DOHH2 (cell line): ENCODE data around the gene TRAP1.

Experiments used
- H3F3A ChIP-seq: fragments of 200-600 bp; sonication (generic), shearing (Covaris generic); 2 replicates; pipeline ENCODE4 v1.6.0; 2016; ENCODE audit warnings: antibody characterized with exemption, mild to moderate bottlenecking; ENCODE audit not compliant: control insufficient read depth, insufficient read depth
- H3K27ac ChIP-seq: fragments of 200-600 bp; sonication (generic); 2 replicates; pipeline ENCODE4 v1.5.1; 2014; ENCODE audit warnings: low read depth, mild to moderate bottlenecking, low read length, moderate library complexity
- H3K27me3 ChIP-seq: fragments of 200-600 bp; sonication (generic); 2 replicates; pipeline ENCODE4 v1.6.1; 2014; ENCODE audit warnings: mild to moderate bottlenecking, low read length, mixed read lengths; ENCODE audit not compliant: control insufficient read depth
- H3K36me3 ChIP-seq: fragments of 200-600 bp; sonication (generic); 2 replicates; pipeline ENCODE4 v1.6.1; 2014; ENCODE audit warnings: mild to moderate bottlenecking, low read length, moderate library complexity, mixed read lengths; ENCODE audit not compliant: control insufficient read depth
- H3K4me1 ChIP-seq: fragments of 200-600 bp; sonication (generic); 2 replicates; pipeline ENCODE4 v1.6.1; 2014; ENCODE audit warnings: mild to moderate bottlenecking, low read length, mixed read lengths; ENCODE audit not compliant: control insufficient read depth
- H3K4me2 ChIP-seq: fragments of 200-600 bp; sonication (generic); 2 replicates; pipeline ENCODE4 v1.6.0; 2014; ENCODE audit warnings: mild to moderate bottlenecking, low read length, moderate library complexity
- H3K4me3 ChIP-seq: fragments of 200-600 bp; sonication (generic); 2 replicates; pipeline ENCODE4 v1.5.1; 2014; ENCODE audit warnings: mild to moderate bottlenecking, low read length, mixed read lengths
- H3K79me2 ChIP-seq: fragments of 200-600 bp; sonication (generic); 2 replicates; pipeline ENCODE4 v1.6.1; 2014; ENCODE audit warnings: mild to moderate bottlenecking, low read length, mixed read lengths; ENCODE audit not compliant: control insufficient read depth
- H3K9me2 ChIP-seq: fragments of 200-600 bp; sonication (generic); replicated peaks from 2 replicates; pipeline ENCODE4 v1.6.1; 2014; ENCODE audit warnings: mild to moderate bottlenecking, low read length, mixed read lengths; ENCODE audit not compliant: control insufficient read depth
- H3K9me3 ChIP-seq: fragments of 200-600 bp; sonication (generic); 2 replicates; pipeline ENCODE4 v1.6.1; 2014; ENCODE audit warnings: antibody characterized with exemption, low read length, mixed read lengths; ENCODE audit not compliant: control insufficient read depth, insufficient read depth
- H4K20me1 ChIP-seq: fragments of 200-600 bp; sonication (generic); 2 replicates; pipeline ENCODE4 v1.6.0; 2014; ENCODE audit warnings: low read depth, mild to moderate bottlenecking, antibody characterized with exemption, low read length, moderate library complexity; ENCODE audit not compliant: control insufficient read depth, insufficient read depth
- CTCF ChIP-seq: fragments of 200-600 bp; sonication (generic); IDR thresholded peaks from one replicate; pipeline ENCODE4 v1.5.1; 2014; ENCODE audit warnings: antibody characterized with exemption, mild to moderate bottlenecking, low read depth, low read length; ENCODE audit not compliant: poor library complexity, severe bottlenecking
- EZH2phosphoT487 ChIP-seq: fragments of 200-600 bp; sonication (generic); IDR thresholded peaks from 2 replicates; pipeline ENCODE4 v1.6.1; 2017; ENCODE audit warnings: borderline replicate concordance, mild to moderate bottlenecking, antibody characterized with exemption, low read length, moderate library complexity, mixed read lengths

The TRAP1 gene

GRCh38 chr16:3623642-3624041 is 93.7 kb downstream of the TRAP1 start:
- TF ChIP-seq CTCF (no peak), EZH2phosphoT487 (no peak)
- no peaks in the 10 kb centered on the region for H3K9me2 ChIP-seq
- H4K20me1 ChIP-seq, result no peaks in the 10 kb centered on the region
- H3K4me2 ChIP-seq, result peak overlapping the region; percentile 93
- H3K9me3 ChIP-seq, result no peaks in the 10 kb centered on the region
- H3K27ac ChIP-seq, result peak overlapping the region; percentile 99
- H3K36me3 ChIP-seq, result peaks cover 29% of the 10 kb centered on the region
- peak overlapping the region; percentile 77 for H3K4me3 ChIP-seq
- H3F3A ChIP-seq, result peaks cover 71% of the 10 kb centered on the region
- H3K79me2 ChIP-seq, result peaks cover 80% of the 10 kb centered on the region
- peaks cover 97% of the 10 kb centered on the region for H3K4me1 ChIP-seq
- no peaks in the 10 kb centered on the region for H3K27me3 ChIP-seq

- no peaks in the 10 kb centered on the region for H3K9me3 ChIP-seq
- H3K4me1 ChIP-seq, result peaks cover 98% of the 10 kb centered on the region
- TF ChIP-seq EZH2phosphoT487 (no peak), CTCF (no peak)
- H3K27ac ChIP-seq, result peak overlapping the region; percentile 99
- no peaks in the 10 kb centered on the region for H4K20me1 ChIP-seq
- peaks cover 51% of the 10 kb centered on the region for H3F3A ChIP-seq
- no peaks in the 10 kb centered on the region for H3K9me2 ChIP-seq
- peak overlapping the region; percentile 93 for H3K4me2 ChIP-seq
- H3K36me3 ChIP-seq, result peaks cover 73% of the 10 kb centered on the region
- no peaks in the 10 kb centered on the region for H3K27me3 ChIP-seq
- peaks cover 97% of the 10 kb centered on the region for H3K79me2 ChIP-seq
- peak overlapping the region; percentile 53 for H3K4me3 ChIP-seq
Measured at GRCh38 chr16:3618769-3619141, 98.6 kb downstream of the TRAP1 start.

- Histone ChIP-seq H4K20me1 (no peaks in the 10 kb centered on the region), H3K4me1 (peaks cover 75% of the 10 kb centered on the region), H3K4me2 (peak overlapping the region; percentile 93), H3K9me3 (peaks cover 9% of the 10 kb centered on the region; the same call in 1 of the 2 replicates), H3K27ac (peak overlapping the region; percentile 95), H3K9me2 (no peaks in the 10 kb centered on the region), H3F3A (peaks cover 25% of the 10 kb centered on the region), H3K36me3 (peaks cover 88% of the 10 kb centered on the region), H3K4me3 (peak overlapping the region; percentile 98), H3K27me3 (no peaks in the 10 kb centered on the region), H3K79me2 (peaks cover 97% of the 10 kb centered on the region)
- TF ChIP-seq CTCF (no peak), EZH2phosphoT487 (no peak)
Measured at GRCh38 chr16:3612510-3613466, 104.5 kb downstream of the TRAP1 start.
